ENCODE measurements around the gene ZFYVE9. TPM values are rescaled to one million over a fixed set of nuclear protein-coding genes. Genes with fewer than 3 reads are reported as not detected.
"Not testable (repeated sequence)": the region's sequence is repeated elsewhere in the genome, so short reads cannot be mapped to it uniquely, and the experiment has no call there.

The ZFYVE9 gene
- polyA plus RNA-seq, 3 donors = 0.09 TPM; not detected in 2

DNA sequence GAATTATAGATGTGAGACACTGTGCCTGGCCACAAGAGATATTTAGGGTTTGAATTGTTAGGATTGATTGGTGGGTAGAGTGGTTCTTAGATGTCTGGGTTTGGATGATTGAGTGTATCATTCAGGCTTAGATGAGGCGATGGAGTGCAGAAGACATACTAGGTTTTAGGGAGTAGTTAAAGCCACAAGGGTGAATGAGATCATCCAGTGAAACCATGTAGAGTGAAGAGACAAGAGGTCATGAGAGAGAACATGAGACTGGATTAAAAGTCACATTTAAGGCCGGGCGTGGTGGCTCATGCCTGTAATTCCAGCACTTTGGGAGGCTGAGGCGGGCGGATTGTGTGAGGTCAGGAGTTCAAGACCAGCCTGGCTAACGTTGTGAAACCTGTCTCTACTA lies 37.2 kb downstream of the ZFYVE9 start:
- TF ChIP-seq, protein P1, sequence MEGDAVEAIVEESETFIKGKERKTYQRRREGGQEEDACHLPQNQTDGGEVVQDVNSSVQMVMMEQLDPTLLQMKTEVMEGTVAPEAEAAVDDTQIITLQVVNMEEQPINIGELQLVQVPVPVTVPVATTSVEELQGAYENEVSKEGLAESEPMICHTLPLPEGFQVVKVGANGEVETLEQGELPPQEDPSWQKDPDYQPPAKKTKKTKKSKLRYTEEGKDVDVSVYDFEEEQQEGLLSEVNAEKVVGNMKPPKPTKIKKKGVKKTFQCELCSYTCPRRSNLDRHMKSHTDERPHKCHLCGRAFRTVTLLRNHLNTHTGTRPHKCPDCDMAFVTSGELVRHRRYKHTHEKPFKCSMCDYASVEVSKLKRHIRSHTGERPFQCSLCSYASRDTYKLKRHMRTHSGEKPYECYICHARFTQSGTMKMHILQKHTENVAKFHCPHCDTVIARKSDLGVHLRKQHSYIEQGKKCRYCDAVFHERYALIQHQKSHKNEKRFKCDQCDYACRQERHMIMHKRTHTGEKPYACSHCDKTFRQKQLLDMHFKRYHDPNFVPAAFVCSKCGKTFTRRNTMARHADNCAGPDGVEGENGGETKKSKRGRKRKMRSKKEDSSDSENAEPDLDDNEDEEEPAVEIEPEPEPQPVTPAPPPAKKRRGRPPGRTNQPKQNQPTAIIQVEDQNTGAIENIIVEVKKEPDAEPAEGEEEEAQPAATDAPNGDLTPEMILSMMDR (IDR thresholded peaks at IDR 0.05) = no peak
- Histone ChIP-seq H3K4me2 (replicated peaks; ENCODE audit: extremely low read depth, low read length, poor library complexity, severe bottlenecking) (no peak overlapping the region), H3K79me2 (ENCODE audit: insufficient read depth, low read length) (no peaks in the 10 kb centered on the region), H2AFZ (ENCODE audit: insufficient read depth, low read depth, low read length, poor library complexity, severe bottlenecking) (no peak overlapping the region), H3K27me3 (ENCODE audit: control insufficient read depth in 2 of 2, insufficient read depth in 2 of 2, low read length in 2 of 2) (no peaks in the 10 kb centered on the region), H3K9me3 (replicated peaks in 1 of 2; ENCODE audit: control insufficient read depth in 1 of 2, insufficient read depth in 1 of 2, low read length in 2 of 2) (peaks cover 0 to 7% of the 10 kb centered on the region in 2 donors), H3K9ac (ENCODE audit: insufficient read depth, low read length, poor library complexity, severe bottlenecking) (no peak overlapping the region), H3K36me3 (replicated peaks in 1 of 2; ENCODE audit: control insufficient read depth in 1 of 2, insufficient read depth in 2 of 2, low read length in 2 of 2) (no peaks in the 10 kb centered on the region), H4K20me1 (ENCODE audit: insufficient read depth, low read length) (no peaks in the 10 kb centered on the region), H3K27ac (ENCODE audit: low read depth in 1 of 2, low read length in 2 of 2) (no peak overlapping the region), H3K4me3 (replicated peaks in 1 of 3; ENCODE audit: low read depth in 2 of 3, low read length in 3 of 3) (no peak overlapping the region), H3K4me1 (ENCODE audit: control insufficient read depth in 1 of 2, insufficient read depth in 2 of 2, low read length in 2 of 2) (no peaks in the 10 kb centered on the region)
- Mint-ChIP-seq H3K4me3 (no peak overlapping the region), H3K4me1 (no peaks in the 10 kb centered on the region), H3K27ac (no peak overlapping the region), H3K9me3 (peaks cover 8 to 37% (median 20%) of the 10 kb centered on the region in 7 donors), H3K36me3 (no peaks in the 10 kb centered on the region), H3K27me3 (ENCODE audit: low read depth in 3 of 3) (peaks cover 0 to 6% (median 0%) of the 10 kb centered on the region in 3 donors)
- 67% methylated on average over 3 of the region's 6 CpGs for WGBS (ENCODE audit: insufficient coverage)
- no peak for DNase-seq
- intact Hi-C loops (cut with micrococcal nuclease) = no loop called here

DNA sequence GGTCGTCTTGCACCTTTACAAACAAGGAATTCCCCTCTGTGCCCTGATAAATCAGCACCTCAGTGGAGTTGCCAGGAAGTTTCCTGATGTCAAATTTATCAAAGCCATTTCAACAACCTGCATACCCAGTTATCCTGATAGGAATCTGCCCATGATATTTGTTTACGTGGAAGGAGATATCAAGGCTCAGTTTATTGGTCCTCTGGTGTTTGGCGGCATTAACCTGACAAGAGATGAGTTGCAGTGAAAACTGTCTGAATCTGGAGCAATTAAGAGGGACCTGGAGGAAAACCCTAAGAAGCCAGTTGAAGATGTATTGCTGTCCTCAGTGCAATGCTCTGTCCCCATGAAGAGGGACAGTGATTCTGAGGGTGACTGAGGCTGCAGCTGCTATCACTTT lies 38.3 kb downstream of the ZFYVE9 start:
- H3K4me2 ChIP-seq (replicated peaks; ENCODE audit: extremely low read depth, low read length, poor library complexity, severe bottlenecking) = no peak overlapping the region
- no peaks in the 10 kb centered on the region for H3K27me3 ChIP-seq (ENCODE audit: control insufficient read depth in 2 of 2, insufficient read depth in 2 of 2, low read length in 2 of 2)
- peaks cover 0 to 6% (median 0%) of the 10 kb centered on the region in 3 donors for H3K27me3 Mint-ChIP-seq (ENCODE audit: low read depth in 3 of 3)
- H3K4me3 ChIP-seq (replicated peaks in 1 of 3; ENCODE audit: low read depth in 2 of 3, low read length in 3 of 3) = no peak overlapping the region
- H4K20me1 ChIP-seq (ENCODE audit: insufficient read depth, low read length) = no peaks in the 10 kb centered on the region
- no peak overlapping the region for H3K27ac ChIP-seq (ENCODE audit: low read depth in 1 of 2, low read length in 2 of 2)
- no peak for DNase-seq
- H2AFZ ChIP-seq (ENCODE audit: insufficient read depth, low read depth, low read length, poor library complexity, severe bottlenecking) = no peak overlapping the region
- no peaks in the 10 kb centered on the region for H3K36me3 Mint-ChIP-seq
- intact Hi-C loops (cut with micrococcal nuclease) = no loop called here
- 100% methylated on average over 1 of the region's 3 CpGs for WGBS (ENCODE audit: insufficient coverage)
- peaks cover 8 to 37% (median 20%) of the 10 kb centered on the region in 7 donors for H3K9me3 Mint-ChIP-seq
- no peak overlapping the region for H3K9ac ChIP-seq (ENCODE audit: insufficient read depth, low read length, poor library complexity, severe bottlenecking)
- no peak overlapping the region for H3K27ac Mint-ChIP-seq
- H3K36me3 ChIP-seq (replicated peaks in 1 of 2; ENCODE audit: control insufficient read depth in 1 of 2, insufficient read depth in 2 of 2, low read length in 2 of 2) = no peaks in the 10 kb centered on the region
- TF ChIP-seq, protein P1 (IDR thresholded peaks at IDR 0.05) = no peak
- H3K9me3 ChIP-seq (replicated peaks in 1 of 2; ENCODE audit: control insufficient read depth in 1 of 2, insufficient read depth in 1 of 2, low read length in 2 of 2) = peaks cover 0 to 7% of the 10 kb centered on the region in 2 donors
- H3K4me3 Mint-ChIP-seq = no peak overlapping the region
- no peaks in the 10 kb centered on the region for H3K4me1 ChIP-seq (ENCODE audit: control insufficient read depth in 1 of 2, insufficient read depth in 2 of 2, low read length in 2 of 2)
- no peaks in the 10 kb centered on the region for H3K4me1 Mint-ChIP-seq
- H3K79me2 ChIP-seq (ENCODE audit: insufficient read depth, low read length) = no peaks in the 10 kb centered on the region

DNA sequence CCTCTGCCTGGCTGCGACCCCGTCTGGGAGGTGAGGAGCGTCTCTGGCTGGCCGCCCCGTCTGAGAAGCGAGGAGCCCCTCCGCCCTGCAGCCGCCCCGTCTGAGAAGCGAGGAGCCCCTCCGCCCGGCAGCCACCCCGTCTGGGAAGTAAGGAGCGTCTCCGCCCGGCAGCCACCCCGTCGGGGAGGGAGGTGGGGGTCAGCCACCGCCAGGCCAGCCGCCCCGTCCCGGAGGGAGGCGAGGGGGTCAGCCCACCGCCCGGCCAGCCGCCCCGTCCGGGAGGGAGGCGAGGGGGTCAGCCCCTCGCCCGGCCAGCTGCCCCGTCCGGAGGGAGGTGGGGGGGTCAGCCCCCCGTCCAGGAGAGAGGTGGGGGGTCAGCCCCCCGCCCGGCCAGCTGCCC lies 39.9 kb downstream of the ZFYVE9 start:
- H3K4me3 Mint-ChIP-seq; H3K4me2 ChIP-seq (replicated peaks; ENCODE audit: extremely low read depth, low read length, poor library complexity, severe bottlenecking); H3K27ac Mint-ChIP-seq; H3K4me1 Mint-ChIP-seq; H3K36me3 ChIP-seq (replicated peaks in 1 of 2; ENCODE audit: control insufficient read depth in 1 of 2, insufficient read depth in 2 of 2, low read length in 2 of 2); H3K4me3 ChIP-seq (replicated peaks in 1 of 3; ENCODE audit: low read depth in 2 of 3, low read length in 3 of 3); H2AFZ ChIP-seq (ENCODE audit: insufficient read depth, low read depth, low read length, poor library complexity, severe bottlenecking); H3K27ac ChIP-seq (ENCODE audit: low read depth in 1 of 2, low read length in 2 of 2); H3K9ac ChIP-seq (ENCODE audit: insufficient read depth, low read length, poor library complexity, severe bottlenecking); H3K4me1 ChIP-seq (ENCODE audit: control insufficient read depth in 1 of 2, insufficient read depth in 2 of 2, low read length in 2 of 2); H3K27me3 Mint-ChIP-seq (ENCODE audit: low read depth in 3 of 3); H3K36me3 Mint-ChIP-seq; H4K20me1 ChIP-seq (ENCODE audit: insufficient read depth, low read length); H3K27me3 ChIP-seq (ENCODE audit: control insufficient read depth in 2 of 2, insufficient read depth in 2 of 2, low read length in 2 of 2); H3K9me3 ChIP-seq (replicated peaks in 1 of 2; ENCODE audit: control insufficient read depth in 1 of 2, insufficient read depth in 1 of 2, low read length in 2 of 2); intact Hi-C loops (cut with micrococcal nuclease); H3K79me2 ChIP-seq (ENCODE audit: insufficient read depth, low read length); DNase-seq: not testable (repeated sequence)
- peaks cover 6 to 29% (median 16%) of the 10 kb centered on the region in 7 donors for H3K9me3 Mint-ChIP-seq
- 100% methylated on average over 1 of the region's 36 CpGs for WGBS (ENCODE audit: insufficient coverage)
